Left lung (tissue), 10 donors: ENCODE results near the gene NAA35. TPM values are rescaled to one million over a fixed set of nuclear protein-coding genes. Genes with fewer than 3 reads are reported as not detected.

ENCODE experiments used
- ATAC-seq: fragments of 200-7000 bp; cut with Tn5 transposase; one replicate; pipeline ENCODE4 v1.9.1; 2020; ENCODE audit warnings: moderate library complexity
- DNase-seq, 4 donors: peaks; one replicate each; pipeline ENCODE4 v3.0.0-alpha.2; 2013 to 2020
- H3K27ac ChIP-seq, 2 donors: fragments of 200-600 bp; sonication (generic) in 1 of 2; one replicate each; pipeline versions ENCODE4 v1.5.0 to v1.8.0; 2020 to 2021
- H3K27me3 ChIP-seq, 2 donors: fragments of 200-600 bp; sonication (generic) in 1 of 2; one replicate each; pipeline versions ENCODE4 v1.5.0 to v1.8.0; 2020 to 2021
- H3K36me3 ChIP-seq, 2 donors: fragments of 200-600 bp; sonication (generic) in 1 of 2; one replicate each; pipeline versions ENCODE4 v1.5.0 to v1.8.0; 2020 to 2021
- H3K4me1 ChIP-seq, 2 donors: fragments of 200-600 bp; one replicate each; pipeline ENCODE4 v1.8.0; 2021
- H3K4me3 ChIP-seq, 2 donors: fragments of 200-600 bp; sonication (generic) in 1 of 2; one replicate each; pipeline versions ENCODE4 v1.5.0 to v1.8.0; 2020 to 2021; ENCODE audit warnings: mild to moderate bottlenecking in 1 of 2
- H3K9me3 ChIP-seq, 2 donors: fragments of 200-600 bp; sonication (generic) in 1 of 2; one replicate each; pipeline versions ENCODE4 v1.5.0 to v1.8.0; 2020 to 2021
- intact Hi-C, 2 donors: fragments of 100-400 bp; cut with DNase I; formaldehyde crosslinking; loops; one replicate each; pipeline versions ENCODE4 v1.11.2 to v1.14.2; 2022
- polyA plus RNA-seq, 6 donors: library from polyadenylated mRNA; unstranded; fragments of 120-200 nt; gene quantifications; one replicate each; pipeline ENCODE4 v1.2.1, GENCODE V29; 2013; ENCODE audit not compliant: insufficient read length in 6 of 6
- total RNA-seq, 2 donors: library from RNA; stranded (reverse); fragmentation: NEBNext Ultra II Directional; extraction: Animal tissue kit (Norgen Biotek cat#: 25700); gene quantifications; one replicate each; pipeline ENCODE4 v1.2.1, GENCODE V29; 2021
- TF ChIP-seq, protein P1 (sequence below), 2 donors: fragments of 200-600 bp; sonication (generic) in 1 of 2; IDR thresholded peaks; one replicate each; pipeline versions ENCODE4 v1.5.0 to v1.8.0; 2021; ENCODE audit warnings: antibody characterized with exemption in 2 of 2
- donor health status: DM: no; HTN: yes; CAD: no.
- donor health status: DM: no; HTN: no; CAD: no.

NAA35 gene
- total and polyA plus RNA-seq, 8 donors = 17.9 to 34.7 (median 29.9) TPM

DNA sequence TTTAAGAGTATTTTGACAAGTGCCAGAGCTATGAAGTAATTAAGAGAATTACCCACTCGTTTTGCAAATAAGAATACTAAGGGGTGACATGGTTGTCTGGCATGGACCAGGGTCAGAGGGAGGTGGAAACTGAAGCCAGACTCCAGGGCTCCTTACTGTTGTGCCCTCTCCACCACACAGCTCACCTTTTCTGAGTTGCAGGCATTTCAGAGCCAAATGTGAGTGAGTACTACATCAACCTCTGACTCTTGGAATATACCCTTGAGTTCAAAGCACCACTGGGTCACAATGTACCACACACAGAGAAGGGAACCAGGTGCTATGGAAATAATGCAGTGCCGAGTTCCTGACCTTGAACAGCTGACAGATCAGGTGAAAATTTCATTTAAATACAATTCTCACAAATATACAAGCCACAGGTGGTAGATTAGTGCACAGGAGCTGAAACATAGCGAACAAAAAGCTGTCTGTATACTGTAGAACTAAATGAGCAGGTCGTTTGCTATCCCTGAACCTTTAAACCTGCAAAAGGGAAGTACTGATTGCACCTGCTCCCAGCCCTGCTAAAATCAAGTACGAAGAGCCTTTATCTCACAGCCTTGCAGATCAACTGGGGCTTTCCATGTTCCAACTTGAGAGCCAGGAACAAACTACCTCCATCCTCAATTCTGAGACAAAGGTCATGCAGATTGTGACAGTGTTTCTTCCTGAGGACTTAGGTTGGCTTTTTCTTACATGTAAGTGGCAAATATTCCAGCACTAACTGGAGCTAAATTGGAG, 101.4 kb downstream of the NAA35 start:
- intact Hi-C loops = no loop called here
- Histone ChIP-seq H3K9me3 (no peaks in the 10 kb centered on the region), H3K4me3 (no peak overlapping the region), H3K36me3 (no peaks in the 10 kb centered on the region), H3K4me1 (no peaks in the 10 kb centered on the region), H3K27me3 (no peaks in the 10 kb centered on the region), H3K27ac (no peak overlapping the region)
- TF ChIP-seq, protein P1, sequence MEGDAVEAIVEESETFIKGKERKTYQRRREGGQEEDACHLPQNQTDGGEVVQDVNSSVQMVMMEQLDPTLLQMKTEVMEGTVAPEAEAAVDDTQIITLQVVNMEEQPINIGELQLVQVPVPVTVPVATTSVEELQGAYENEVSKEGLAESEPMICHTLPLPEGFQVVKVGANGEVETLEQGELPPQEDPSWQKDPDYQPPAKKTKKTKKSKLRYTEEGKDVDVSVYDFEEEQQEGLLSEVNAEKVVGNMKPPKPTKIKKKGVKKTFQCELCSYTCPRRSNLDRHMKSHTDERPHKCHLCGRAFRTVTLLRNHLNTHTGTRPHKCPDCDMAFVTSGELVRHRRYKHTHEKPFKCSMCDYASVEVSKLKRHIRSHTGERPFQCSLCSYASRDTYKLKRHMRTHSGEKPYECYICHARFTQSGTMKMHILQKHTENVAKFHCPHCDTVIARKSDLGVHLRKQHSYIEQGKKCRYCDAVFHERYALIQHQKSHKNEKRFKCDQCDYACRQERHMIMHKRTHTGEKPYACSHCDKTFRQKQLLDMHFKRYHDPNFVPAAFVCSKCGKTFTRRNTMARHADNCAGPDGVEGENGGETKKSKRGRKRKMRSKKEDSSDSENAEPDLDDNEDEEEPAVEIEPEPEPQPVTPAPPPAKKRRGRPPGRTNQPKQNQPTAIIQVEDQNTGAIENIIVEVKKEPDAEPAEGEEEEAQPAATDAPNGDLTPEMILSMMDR (IDR thresholded peaks at IDR 0.05) = no peak
- ATAC-seq = no peak
- no peak for DNase-seq

DNA sequence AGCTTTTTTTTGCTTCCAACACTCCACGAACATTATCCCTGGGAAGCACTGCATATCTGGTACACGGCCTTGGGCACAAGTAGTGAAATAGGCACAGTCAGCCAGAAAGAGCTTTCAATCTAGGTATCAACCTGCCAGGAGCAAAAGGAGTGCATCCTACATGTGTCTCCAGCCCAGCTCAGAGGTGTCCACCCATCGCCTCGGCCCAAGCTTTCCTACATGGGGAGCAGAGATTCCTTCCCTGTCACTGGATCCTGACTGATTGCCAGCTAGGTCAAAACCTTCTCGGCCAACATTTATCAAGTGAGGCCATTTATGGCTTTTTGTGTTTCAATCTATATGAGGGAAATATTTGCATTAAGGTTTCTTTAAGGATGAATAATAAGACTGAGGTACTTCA, 102.6 kb downstream of the NAA35 start:
- TF ChIP-seq, protein P1 (IDR thresholded peaks at IDR 0.05) = no peak
- Histone ChIP-seq H3K4me3 (no peak overlapping the region), H3K9me3 (no peaks in the 10 kb centered on the region), H3K36me3 (no peaks in the 10 kb centered on the region), H3K27ac (no peak overlapping the region), H3K27me3 (no peaks in the 10 kb centered on the region), H3K4me1 (no peaks in the 10 kb centered on the region)
- intact Hi-C loops = no loop called here
- ATAC-seq = no peak
- DNase-seq = no peak

DNA sequence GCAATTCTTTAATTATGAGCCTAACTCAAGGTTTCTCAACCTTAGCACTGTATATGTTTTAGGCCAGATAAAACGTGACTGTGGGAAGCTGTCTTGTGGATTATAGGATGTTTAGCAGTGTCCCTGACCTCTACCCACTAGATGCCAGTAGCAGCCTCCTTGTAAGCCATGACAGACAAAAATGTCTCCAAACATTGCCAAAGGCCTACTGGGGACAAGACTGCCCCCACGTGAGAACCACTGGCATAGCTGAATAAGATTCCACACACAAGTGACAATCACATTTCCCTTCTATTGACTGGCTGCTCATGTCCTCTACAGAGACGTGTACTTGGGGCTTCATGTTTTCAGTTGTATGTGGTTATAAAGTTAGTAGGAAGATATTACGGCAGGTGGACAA, 103.1 kb downstream of the NAA35 start:
- DNase-seq (no peak), ATAC-seq (no peak)
- Histone ChIP-seq H3K4me3 (no peak overlapping the region), H3K27me3 (no peaks in the 10 kb centered on the region), H3K36me3 (no peaks in the 10 kb centered on the region), H3K9me3 (no peaks in the 10 kb centered on the region), H3K27ac (no peak overlapping the region), H3K4me1 (no peaks in the 10 kb centered on the region)
- intact Hi-C loops = no loop called here
- TF ChIP-seq, protein P1 (IDR thresholded peaks at IDR 0.05) = no peak

DNA sequence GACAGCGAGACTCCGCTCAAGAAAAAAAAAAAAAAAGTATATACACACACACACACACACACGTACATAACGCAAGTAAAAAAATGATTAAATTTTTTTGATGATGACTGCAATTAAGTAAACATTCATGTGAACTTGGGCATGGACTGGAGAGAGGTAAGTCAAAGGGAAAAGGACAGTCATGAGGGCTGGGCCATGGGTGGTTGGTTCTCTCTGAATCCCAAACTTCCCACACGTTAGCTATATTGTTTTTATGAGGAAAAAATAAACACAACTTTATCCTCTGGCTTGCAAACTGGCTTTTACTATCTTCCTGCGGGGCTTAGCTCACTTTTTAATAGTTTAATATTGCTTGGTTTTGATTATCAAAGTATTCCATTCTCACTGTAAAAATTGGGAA, 104.7 kb downstream of the NAA35 start:
- DNase-seq = no peak
- ATAC-seq = no peak
- no peaks in the 10 kb centered on the region for H3K27me3 ChIP-seq

DNA sequence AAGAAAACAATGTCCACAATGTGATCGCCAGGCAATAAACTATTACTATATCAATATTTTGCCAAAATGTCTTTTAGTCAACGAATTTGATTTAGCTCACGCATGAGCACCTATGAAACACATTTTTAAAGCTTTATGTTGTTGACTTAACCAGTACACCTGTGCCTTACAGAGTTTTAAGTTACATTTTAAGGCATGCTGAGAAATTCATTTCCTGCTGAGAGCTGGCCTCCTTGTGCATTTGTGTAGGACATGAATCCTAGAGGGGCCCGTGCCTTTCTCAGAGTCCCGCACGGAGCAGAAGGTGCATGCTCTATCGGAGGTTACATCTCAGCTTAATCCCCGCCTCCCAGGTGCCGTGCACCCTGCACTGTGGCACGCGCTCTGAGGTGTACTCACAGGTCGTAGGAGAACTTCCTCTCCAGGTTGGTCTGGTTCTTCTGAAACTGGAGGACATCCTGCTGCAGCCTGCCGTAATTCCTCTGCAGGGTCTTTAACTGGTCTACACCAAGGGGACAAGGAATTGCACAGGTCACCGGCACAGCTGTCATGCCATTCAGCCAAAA, 105.2 kb downstream of the NAA35 start:
- H3K9me3 ChIP-seq = no peaks in the 10 kb centered on the region
- H3K36me3 ChIP-seq = no peaks in the 10 kb centered on the region
- no peaks in the 10 kb centered on the region for H3K4me1 ChIP-seq
- no peak overlapping the region for H3K4me3 ChIP-seq
- H3K27ac ChIP-seq = no peak overlapping the region
- no peak for DNase-seq
- TF ChIP-seq, protein P1 (IDR thresholded peaks at IDR 0.05) = no peak
- intact Hi-C loops = no loop called here
- no peak for ATAC-seq
- H3K27me3 ChIP-seq = no peaks in the 10 kb centered on the region

More for the DNA sequence above, 104.7 kb downstream of the NAA35 start:
- Histone ChIP-seq H3K9me3 (no peaks in the 10 kb centered on the region), H3K4me3 (no peak overlapping the region), H3K27ac (no peak overlapping the region), H3K36me3 (no peaks in the 10 kb centered on the region), H3K4me1 (no peaks in the 10 kb centered on the region)
- TF ChIP-seq, protein P1 (IDR thresholded peaks at IDR 0.05) = no peak
- intact Hi-C loops = no loop called here
